Activated CD4-positive, alpha-beta T cell treated with anti-CD3 and anti-CD28 coated beads for 1 hour (primary cell): ENCODE results near the gene TRRAP.

Experiments used
- DNase-seq: peaks from one replicate; pipeline ENCODE4 v3.0.0-alpha.2; 2020

Gene TRRAP

GRCh38 chr7:98907570-98907969 is 29.2 kb downstream of the TRRAP start:
- DNase-seq, result no peak

DNA sequence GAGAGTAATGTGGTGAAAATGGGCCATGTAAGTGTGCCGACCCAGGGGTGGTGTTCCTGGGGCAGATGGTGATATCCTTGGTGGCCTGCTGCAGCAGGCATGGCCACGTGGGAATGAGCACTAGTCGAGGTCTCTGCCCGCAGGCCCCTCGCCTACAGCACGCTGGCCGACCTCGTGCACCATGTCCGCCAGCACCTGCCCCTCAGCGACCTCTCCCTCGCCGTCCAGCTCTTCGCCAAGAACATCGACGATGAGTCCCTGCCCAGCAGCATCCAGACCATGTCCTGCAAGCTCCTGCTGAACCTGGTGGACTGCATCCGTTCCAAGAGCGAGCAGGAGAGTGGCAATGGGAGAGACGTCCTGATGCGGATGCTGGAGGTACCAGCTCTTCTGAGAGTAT is 30.3 kb downstream of the TRRAP start:
- DNase-seq, result no peak

DNA sequence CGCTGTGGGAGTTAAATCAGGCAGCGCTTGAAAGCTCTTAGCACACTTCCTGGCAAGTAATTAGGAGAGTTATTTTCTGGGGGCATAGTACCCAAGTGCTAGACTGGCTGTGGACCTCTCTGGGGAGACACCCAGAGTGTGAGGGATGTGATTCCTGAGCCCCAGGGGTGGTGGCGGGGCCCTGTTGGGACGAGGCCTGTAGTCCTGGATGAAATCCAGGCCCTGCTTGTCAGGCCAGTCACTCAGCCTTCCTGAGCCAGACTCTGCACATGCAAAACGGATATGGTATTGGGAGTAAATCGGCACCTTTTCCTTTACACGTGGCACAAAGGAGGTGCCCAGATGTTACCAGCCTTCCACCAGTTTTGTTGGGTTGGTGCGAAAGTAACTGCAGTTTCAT is 31.2 kb downstream of the TRRAP start:
- no peak for DNase-seq

- no peak for DNase-seq
Observed at GRCh38 chr7:98910427-98910826, 32.1 kb downstream of the TRRAP start.

- DNase-seq, result no peak
Observed at GRCh38 chr7:98911916-98912315, 33.6 kb downstream of the TRRAP start.

DNA sequence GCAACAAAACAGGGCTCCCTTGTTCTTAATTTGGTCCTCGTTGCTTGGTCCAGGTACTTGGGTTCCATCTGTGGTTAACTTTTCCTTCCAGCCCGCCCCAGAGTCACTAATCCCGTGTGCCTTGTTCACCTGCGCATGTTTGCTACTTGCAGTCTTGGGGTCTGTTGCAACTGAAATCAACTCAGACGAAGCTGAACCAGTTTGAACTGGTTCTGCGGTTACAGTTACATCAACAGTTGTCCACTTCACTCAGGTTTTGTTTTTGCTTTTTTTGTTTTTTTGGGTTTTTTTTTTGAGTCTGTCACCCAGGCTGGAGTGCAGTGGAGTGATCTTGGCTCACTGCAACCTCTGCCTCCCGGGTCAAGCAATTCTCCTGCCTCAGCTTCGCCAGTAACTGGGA is 34.7 kb downstream of the TRRAP start:
- DNase-seq, result no peak

- DNase-seq, result no peak
Observed at GRCh38 chr7:98913612-98914011, 35.3 kb downstream of the TRRAP start.

DNA sequence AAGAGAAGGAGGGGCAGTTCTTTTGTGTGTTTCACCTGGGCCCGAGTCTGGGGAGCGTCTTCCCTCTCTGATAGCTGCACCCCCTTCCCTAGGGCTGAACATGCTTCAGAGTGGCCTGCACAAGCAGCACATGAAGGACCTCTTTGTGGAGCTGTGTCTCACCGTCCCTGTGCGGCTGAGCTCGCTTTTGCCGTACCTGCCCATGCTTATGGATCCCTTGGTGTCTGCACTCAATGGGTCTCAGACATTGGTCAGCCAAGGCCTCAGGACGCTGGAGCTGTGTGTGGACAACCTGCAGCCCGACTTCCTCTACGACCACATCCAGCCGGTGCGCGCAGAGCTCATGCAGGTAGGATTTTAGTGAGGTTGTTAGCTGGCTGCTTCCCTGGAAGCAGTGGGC is 39.0 kb downstream of the TRRAP start:
- no peak for DNase-seq

DNA sequence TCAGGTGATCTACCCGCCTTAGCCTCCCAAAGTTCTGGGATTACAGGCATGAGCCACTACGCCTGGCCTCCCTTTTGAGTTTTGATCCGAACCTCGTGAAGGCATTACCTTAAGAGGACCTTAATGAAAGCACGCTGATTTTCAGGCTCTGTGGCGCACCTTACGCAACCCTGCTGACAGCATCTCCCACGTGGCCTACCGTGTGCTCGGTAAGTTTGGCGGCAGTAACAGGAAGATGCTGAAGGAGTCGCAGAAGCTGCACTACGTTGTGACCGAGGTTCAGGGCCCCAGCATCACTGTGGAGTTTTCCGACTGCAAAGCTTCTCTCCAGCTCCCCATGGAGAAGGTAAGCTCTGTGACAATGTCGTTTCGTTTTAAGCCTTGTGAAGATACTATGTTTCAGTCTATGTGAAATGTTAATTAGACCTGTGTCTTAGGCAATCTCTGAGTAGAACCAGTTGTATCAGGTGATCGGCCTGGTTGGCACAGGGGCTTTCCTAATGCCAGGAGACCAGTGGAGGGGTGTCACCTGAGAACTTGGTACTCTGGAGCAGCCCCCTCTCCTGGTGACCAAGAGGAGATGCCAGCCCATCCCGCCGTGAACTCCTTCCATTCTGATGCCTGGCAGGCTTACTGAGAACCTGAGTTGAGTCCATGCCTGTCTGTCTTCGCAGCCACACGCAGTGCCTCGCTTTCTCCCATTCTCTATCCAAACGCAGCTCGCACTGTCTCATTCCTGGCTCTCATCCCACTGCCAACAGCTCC is 43.5 kb downstream of the TRRAP start:
- DNase-seq, result no peak

GRCh38 chr7:98922392-98923187 is 44.3 kb downstream of the TRRAP start:
- DNase-seq, result no peak

DNA sequence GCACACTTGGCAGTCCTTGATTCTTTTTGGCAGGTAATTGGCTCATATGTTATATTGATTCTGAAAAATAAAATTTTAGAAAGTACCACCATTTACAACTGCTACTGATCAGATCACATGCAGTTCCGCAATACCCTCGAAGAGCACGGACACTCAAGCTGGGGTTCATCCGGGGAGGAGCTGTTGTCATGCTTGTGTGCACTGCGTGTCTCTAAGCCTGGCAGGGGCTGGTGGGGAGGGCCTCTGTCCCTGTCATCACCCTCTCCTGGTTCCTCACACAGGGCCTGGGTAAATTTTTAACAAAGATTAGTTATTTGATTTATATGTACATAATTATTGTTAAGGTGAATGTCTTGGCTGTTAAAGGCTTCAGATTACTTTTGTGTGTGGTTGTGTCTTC is 45.2 kb downstream of the TRRAP start:
- no peak for DNase-seq

GRCh38 chr7:98927125-98927524 is 48.8 kb downstream of the TRRAP start:
- DNase-seq, result no peak

DNA sequence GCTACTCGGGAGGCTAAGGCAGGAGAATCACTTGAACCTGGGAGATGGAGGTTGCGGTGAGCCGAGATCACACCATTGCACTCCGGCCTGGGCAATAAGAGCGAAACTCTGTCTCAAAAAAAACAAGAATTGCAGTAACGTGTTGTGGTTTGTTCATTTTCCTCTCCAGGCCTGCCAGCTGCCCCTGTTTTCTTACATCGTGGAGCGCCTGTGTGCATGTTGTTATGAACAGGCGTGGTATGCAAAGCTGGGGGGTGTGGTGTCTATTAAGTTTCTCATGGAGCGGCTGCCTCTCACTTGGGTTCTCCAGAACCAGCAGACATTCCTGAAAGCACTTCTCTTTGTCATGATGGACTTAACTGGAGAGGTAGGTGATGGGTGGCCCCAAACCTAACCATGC is 52.1 kb downstream of the TRRAP start:
- no peak for DNase-seq

DNA sequence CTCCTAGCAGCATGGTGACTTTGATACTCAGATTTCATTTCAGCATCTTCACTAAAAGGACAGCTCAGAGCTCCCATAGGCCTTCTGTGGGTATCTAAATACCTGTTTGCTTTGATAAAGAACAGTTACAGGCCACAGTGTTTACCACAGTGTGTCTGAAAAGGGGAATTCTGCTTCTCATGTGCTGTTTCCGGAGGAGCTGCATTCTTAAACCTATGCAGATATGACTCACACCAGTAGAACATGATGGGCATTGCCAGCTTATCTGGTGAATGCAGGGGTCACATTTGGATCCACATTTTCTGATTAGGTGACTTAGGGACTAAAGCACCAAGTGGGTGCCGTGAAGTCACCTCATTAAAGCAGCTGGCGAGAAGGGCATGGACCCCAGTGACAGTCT is 52.6 kb downstream of the TRRAP start:
- no peak for DNase-seq

GRCh38 chr7:98933321-98933720 is 55.0 kb downstream of the TRRAP start:
- no peak for DNase-seq

DNA sequence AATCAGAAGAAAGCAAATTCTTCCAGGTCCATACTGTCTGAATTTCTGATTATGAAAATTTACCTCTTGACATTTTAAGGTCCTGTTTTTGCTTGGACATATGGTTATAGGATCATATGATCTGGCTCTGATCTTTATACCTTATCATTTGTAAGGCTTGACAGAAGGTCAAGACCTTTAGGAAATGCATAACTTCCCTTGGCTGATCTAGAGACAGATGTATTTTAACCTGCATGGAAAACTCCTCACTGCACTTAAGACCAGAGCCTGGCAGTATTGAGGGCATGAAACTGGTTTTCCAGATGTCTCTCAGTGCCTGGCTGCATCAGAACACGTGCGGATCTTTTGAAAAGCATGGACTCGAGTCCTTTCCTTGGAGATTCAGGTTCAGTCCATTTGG is 55.9 kb downstream of the TRRAP start:
- no peak for DNase-seq

GRCh38 chr7:98935811-98936210 is 57.5 kb downstream of the TRRAP start:
- DNase-seq, result no peak

GRCh38 chr7:98943336-98943735 is 65.0 kb downstream of the TRRAP start:
- DNase-seq, result no peak

DNA sequence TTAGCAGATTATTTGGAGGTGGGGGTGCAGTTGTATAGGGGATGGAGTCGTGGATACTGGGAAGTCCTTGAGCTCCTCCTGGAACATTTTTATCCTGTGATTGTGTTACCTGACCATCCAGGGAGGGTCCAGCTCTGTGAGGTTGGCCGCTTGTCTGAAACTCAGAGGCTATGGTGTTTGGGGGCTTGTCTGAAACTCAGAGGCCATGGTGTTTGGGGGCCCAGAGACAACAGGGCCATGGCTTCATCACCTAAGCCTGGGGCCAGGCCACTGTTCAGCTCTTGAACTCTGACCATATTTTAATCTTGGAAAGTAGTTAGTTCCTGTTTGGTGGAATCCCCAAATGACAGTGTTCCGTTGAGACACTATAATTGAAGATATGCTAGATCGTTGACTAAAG is 66.1 kb downstream of the TRRAP start:
- DNase-seq, result no peak

DNA sequence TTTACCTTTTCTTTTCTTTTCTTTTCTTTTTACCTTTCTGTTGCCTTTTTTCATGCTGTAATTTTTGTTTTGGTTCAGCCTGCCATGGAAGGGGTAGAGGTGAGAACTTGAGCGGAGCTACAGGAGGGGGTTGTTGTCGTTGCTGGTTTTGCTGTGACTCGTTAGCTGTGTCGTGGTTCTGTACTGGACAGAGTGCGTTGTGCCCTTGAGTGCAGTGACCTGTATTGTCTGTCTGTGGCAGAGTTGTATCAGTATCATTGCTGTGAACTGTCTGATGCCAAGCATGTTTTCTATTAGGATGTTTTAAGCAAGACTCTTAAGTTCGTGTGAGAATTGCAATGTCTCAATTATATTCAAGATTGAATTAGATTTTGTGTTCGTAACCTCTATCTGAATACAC is 67.5 kb downstream of the TRRAP start:
- no peak for DNase-seq

- DNase-seq, result no peak
Observed at GRCh38 chr7:98946389-98946788, 68.1 kb downstream of the TRRAP start.

DNA sequence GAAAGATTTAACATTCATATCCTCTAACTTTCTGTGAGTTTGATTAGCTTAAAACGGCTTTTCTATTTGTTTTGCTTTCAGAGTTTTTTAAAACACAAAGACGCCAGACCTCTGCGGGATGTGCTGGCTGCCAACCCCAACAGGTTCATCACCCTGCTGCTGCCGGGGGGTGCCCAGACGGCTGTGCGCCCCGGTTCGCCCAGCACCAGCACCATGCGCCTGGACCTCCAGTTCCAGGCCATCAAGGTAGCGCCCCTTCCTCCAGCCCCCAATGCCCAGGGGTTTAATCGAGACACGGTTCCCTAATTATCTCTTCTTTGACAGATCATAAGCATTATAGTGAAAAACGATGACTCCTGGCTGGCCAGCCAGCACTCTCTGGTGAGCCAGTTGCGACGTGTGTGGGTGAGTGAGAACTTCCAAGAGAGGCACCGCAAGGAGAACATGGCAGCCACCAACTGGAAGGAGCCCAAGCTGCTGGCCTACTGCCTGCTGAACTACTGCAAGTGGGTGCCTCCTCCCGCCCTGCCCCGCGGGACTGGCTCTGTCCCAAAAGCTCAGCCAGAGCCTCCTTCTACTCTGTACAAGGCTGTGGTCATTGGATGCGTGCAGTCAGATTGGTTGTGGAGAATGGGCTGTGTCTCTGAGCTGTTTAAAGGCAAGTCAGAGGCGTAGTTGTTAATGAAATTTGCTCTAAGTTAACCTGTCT is 71.2 kb downstream of the TRRAP start:
- no peak for DNase-seq

- DNase-seq, result no peak
Observed at GRCh38 chr7:98955992-98956391, 77.7 kb downstream of the TRRAP start.

GRCh38 chr7:98956469-98956868 is 78.1 kb downstream of the TRRAP start:
- no peak for DNase-seq
